ENCODE data around the gene PGLYRP1. TPM values are rescaled to one million over a fixed set of nuclear protein-coding genes. Genes with fewer than 3 reads are reported as not detected.

Gene PGLYRP1
- polyA plus RNA-seq, 1 experiment: not detected

DNA sequence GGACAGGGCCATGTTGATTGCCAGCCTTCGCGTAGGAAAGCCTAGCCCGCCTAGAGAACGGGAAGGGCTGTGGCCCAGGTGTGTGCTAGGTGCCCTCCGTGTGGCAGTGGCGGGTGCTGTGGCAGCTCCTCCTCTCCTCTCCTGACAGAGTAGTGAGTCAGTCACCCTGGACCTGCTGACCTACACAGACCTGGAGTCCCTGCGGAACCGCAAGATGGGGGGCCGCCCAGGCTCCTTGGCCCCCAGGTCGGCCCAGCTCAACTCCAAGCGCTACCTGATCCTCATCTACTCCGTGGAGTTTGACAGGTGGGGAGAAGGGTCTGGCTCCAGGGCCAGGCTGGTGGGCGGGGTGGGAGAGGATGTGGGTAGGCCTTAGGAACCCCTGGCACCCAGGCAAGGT is 16.4 kb downstream of the PGLYRP1 start:
- H3K27me3 ChIP-seq (ENCODE audit: control insufficient read depth, insufficient read depth, low read length): no peaks in the 10 kb centered on the region
- ChIA-PET CTCF (interaction anchor here (1.2 to 1.7 kb wide), 2 partner anchors 10 to 259 kb away, joined by 5 to 6 read pairs; no protein-coding TSS in a partner anchor), POLR2A (no interaction called here)

GRCh38 chr19:46002678-46003275 is 20.1 kb downstream of the PGLYRP1 start:
- Histone ChIP-seq H3K36me3 (ENCODE audit: control insufficient read depth, insufficient read depth, low read length) (peaks cover 1% of the 10 kb centered on the region), H3K4me3 (ENCODE audit: low read depth, low read length) (no peak overlapping the region), H3K27me3 (ENCODE audit: control insufficient read depth, insufficient read depth, low read length) (no peaks in the 10 kb centered on the region)
- ChIA-PET CTCF (interaction anchor here (0.7 to 2.9 kb wide), 3 partner anchors 14 to 185 kb away, joined by 3 to 6 read pairs (median 4); no protein-coding TSS in a partner anchor), POLR2A (no interaction called here)
- no peak for TF ChIP-seq CTCF (IDR thresholded peaks at IDR 0.05; ENCODE audit: insufficient read depth, low read depth, low read length)
- DNase-seq (ENCODE audit: low read depth): no peak

More for the DNA sequence above, 16.4 kb downstream of the PGLYRP1 start:
- no peak for DNase-seq (ENCODE audit: low read depth)
- H3K4me3 ChIP-seq (ENCODE audit: low read depth, low read length): no peak overlapping the region
- H3K36me3 ChIP-seq (ENCODE audit: control insufficient read depth, insufficient read depth, low read length): peaks cover 1% of the 10 kb centered on the region
- no peak for TF ChIP-seq CTCF (IDR thresholded peaks at IDR 0.05; ENCODE audit: insufficient read depth, low read depth, low read length)

DNA sequence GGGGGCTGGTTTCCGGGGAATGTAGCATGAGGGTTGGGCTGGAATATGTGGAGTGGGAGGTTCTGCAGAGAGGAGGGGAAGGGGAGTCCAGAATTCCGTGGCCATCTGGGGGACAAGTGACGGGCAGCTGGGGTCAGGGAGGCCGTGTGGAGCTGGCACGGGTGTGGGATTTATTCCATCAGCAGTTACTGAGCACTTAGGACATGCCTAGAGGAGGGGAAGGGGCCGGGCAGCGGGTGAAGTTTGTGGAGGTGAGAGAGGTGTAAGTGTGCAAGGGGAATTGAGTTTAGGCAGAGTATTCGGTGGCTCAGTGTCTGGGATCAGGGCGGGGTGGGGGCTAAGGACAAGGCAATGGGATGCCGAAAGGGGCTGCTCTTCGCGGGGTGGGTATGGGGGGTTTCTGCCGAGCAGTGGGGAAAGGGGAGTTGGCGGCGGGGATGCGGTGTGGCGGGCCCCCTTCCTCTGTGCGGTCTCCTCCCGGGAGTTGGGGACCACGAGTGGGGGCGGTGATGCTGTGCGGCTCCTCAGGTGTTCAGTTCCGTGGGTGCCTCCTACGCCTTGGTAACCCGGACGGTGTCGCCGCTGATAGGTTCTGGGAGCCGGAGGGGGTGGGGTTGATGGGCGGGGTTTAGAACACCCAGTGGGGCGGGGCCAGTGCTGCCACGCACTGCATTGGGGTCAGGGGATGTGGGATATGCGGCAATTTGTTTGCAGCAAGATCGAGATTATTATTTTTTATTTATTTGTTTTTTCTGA is 22.2 kb downstream of the PGLYRP1 start:
- ChIA-PET POLR2A (no interaction called here), CTCF (interaction anchor here (1.3 to 2.9 kb wide), 2 partner anchors 9 to 16 kb away, joined by 3 to 6 read pairs; no protein-coding TSS in a partner anchor)
- H3K36me3 ChIP-seq (ENCODE audit: control insufficient read depth, insufficient read depth, low read length): no peaks in the 10 kb centered on the region; the same call in 1 of the 2 replicates
- TF ChIP-seq CTCF (IDR thresholded peaks at IDR 0.05; ENCODE audit: insufficient read depth, low read depth, low read length): no peak
- no peaks in the 10 kb centered on the region for H3K27me3 ChIP-seq (ENCODE audit: control insufficient read depth, insufficient read depth, low read length)
- no peak for DNase-seq (ENCODE audit: low read depth)
- peak overlapping the region; percentile 20 for H3K4me3 ChIP-seq (ENCODE audit: low read depth, low read length)

DNA sequence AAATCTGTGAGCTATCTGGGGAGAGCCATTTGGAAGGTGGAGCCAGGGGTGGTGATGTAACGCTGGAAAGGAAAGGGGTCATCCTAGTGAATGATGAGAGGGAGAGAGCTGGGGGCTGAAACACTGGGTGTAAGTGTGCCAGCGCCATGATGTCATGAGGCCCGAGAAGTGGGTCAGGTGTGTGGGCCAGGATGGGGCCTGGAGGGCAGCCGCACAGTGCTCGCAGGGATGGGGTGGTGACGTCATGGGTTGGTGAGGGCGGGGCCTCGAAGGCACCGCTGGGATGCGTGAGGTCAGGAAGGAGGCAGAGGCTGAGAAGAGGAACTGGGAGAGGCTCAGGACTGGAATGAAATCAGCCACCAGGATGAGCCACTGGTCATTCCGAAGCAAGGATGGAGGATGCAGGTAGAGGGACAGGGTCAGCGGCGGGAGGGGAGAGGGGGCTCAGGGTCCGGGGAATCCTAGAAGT is 23.2 kb downstream of the PGLYRP1 start:
- TF ChIP-seq CTCF (IDR thresholded peaks at IDR 0.05; ENCODE audit: insufficient read depth, low read depth, low read length): no peak
- Histone ChIP-seq H3K36me3 (ENCODE audit: control insufficient read depth, insufficient read depth, low read length) (no peaks in the 10 kb centered on the region; the same call in 1 of the 2 replicates), H3K27me3 (ENCODE audit: control insufficient read depth, insufficient read depth, low read length) (no peaks in the 10 kb centered on the region), H3K4me3 (ENCODE audit: low read depth, low read length) (peak overlapping the region; percentile 5; the same call in 1 of the 2 replicates)
- CTCF ChIA-PET: interaction anchor here (0.5 to 1.5 kb wide), 3 partner anchors 10 to 159 kb away, joined by 3 to 7 read pairs (median 3); no protein-coding TSS in a partner anchor
- no peak for DNase-seq (ENCODE audit: low read depth)
- POLR2A ChIA-PET: no interaction called here

GRCh38 chr19:45998834-45999233 is 24.0 kb downstream of the PGLYRP1 start:
- TF ChIP-seq CTCF (IDR thresholded peaks at IDR 0.05; ENCODE audit: insufficient read depth, low read depth, low read length): no peak
- no peaks in the 10 kb centered on the region for H3K27me3 ChIP-seq (ENCODE audit: control insufficient read depth, insufficient read depth, low read length)
- DNase-seq (ENCODE audit: low read depth): no peak
- H3K36me3 ChIP-seq (ENCODE audit: control insufficient read depth, insufficient read depth, low read length): no peaks in the 10 kb centered on the region
- ChIA-PET CTCF (interaction anchor here (0.5 to 2.1 kb wide), 5 partner anchors 10 to 158 kb away, joined by 3 to 9 read pairs (median 4); no protein-coding TSS in a partner anchor), POLR2A (no interaction called here)
- H3K4me3 ChIP-seq (ENCODE audit: low read depth, low read length): no peak overlapping the region
